ENCODE data around the gene C1orf226. TPM values are rescaled to one million over a fixed set of nuclear protein-coding genes. Genes with fewer than 3 reads are reported as not detected.
"Not testable (repeated sequence)": the region's sequence is repeated elsewhere in the genome, so short reads cannot be mapped to it uniquely, and the experiment has no call there.

C1orf226 gene, protein sequence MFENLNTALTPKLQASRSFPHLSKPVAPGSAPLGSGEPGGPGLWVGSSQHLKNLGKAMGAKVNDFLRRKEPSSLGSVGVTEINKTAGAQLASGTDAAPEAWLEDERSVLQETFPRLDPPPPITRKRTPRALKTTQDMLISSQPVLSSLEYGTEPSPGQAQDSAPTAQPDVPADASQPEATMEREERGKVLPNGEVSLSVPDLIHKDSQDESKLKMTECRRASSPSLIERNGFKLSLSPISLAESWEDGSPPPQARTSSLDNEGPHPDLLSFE
- under 1 TPM; 0.12 to 0.17 TPM for total RNA-seq

- H3K4me3 Mint-ChIP-seq = no peak within 1 kb of the TSS
- CTCF ChIA-PET = interaction anchor here (1.3 kb wide), 1 partner anchor 24 kb away, joined by 3 read pairs; no protein-coding TSS in a partner anchor
Observed at GRCh38 chr1:162381383-162381782, at the start of gene C1orf226. Gene C1orf226, plus strand, starts transcription at chr1:162381728. Its CDS starts 174 bp downstream, at chr1:162381902.

GRCh38 chr1:162333991-162334390, 47.5 kb upstream of the C1orf226 start:
- CTCF ChIA-PET = no interaction called here
- H3K36me3 Mint-ChIP-seq (ENCODE audit: low read depth) = no peaks in the 10 kb centered on the region
- H3K9me3 Mint-ChIP-seq = no peaks in the 10 kb centered on the region
- intact Hi-C loops (cut with micrococcal nuclease) = no loop called here
- H3K4me1 Mint-ChIP-seq (ENCODE audit: low read depth) = no peaks in the 10 kb centered on the region
- H3K4me3 Mint-ChIP-seq = no peak overlapping the region
- H3K27me3 Mint-ChIP-seq (ENCODE audit: low read depth) = no peaks in the 10 kb centered on the region
- DNase-seq = no peak
- no peak overlapping the region for H3K27ac Mint-ChIP-seq

More at GRCh38 chr1:162381383-162381782, at the start of gene C1orf226:
- Mint-ChIP-seq H3K36me3 (ENCODE audit: low read depth) (no peaks in the 10 kb centered on the region), H3K4me1 (ENCODE audit: low read depth) (no peaks in the 10 kb centered on the region), H3K27me3 (ENCODE audit: low read depth) (no peaks in the 10 kb centered on the region), H3K27ac (no peak within 1 kb of the TSS), H3K9me3 (no peaks in the 10 kb centered on the region)
- intact Hi-C loops (cut with micrococcal nuclease) = no loop called here
- DNase-seq = no peak

- no peak overlapping the region for H3K4me3 Mint-ChIP-seq
- H3K27ac Mint-ChIP-seq = no peak overlapping the region
- no peaks in the 10 kb centered on the region for H3K9me3 Mint-ChIP-seq
- no peaks in the 10 kb centered on the region for H3K27me3 Mint-ChIP-seq (ENCODE audit: low read depth)
- CTCF ChIA-PET = interaction anchor here (0.8 kb wide), 1 partner anchor 10 kb away, joined by 3 read pairs; no protein-coding TSS in a partner anchor
- H3K4me1 Mint-ChIP-seq (ENCODE audit: low read depth) = no peaks in the 10 kb centered on the region
- H3K36me3 Mint-ChIP-seq (ENCODE audit: low read depth) = no peaks in the 10 kb centered on the region
- no peak for DNase-seq
- intact Hi-C loops (cut with micrococcal nuclease) = no loop called here
Observed at GRCh38 chr1:162335126-162335525, 46.4 kb upstream of the C1orf226 start.

DNA sequence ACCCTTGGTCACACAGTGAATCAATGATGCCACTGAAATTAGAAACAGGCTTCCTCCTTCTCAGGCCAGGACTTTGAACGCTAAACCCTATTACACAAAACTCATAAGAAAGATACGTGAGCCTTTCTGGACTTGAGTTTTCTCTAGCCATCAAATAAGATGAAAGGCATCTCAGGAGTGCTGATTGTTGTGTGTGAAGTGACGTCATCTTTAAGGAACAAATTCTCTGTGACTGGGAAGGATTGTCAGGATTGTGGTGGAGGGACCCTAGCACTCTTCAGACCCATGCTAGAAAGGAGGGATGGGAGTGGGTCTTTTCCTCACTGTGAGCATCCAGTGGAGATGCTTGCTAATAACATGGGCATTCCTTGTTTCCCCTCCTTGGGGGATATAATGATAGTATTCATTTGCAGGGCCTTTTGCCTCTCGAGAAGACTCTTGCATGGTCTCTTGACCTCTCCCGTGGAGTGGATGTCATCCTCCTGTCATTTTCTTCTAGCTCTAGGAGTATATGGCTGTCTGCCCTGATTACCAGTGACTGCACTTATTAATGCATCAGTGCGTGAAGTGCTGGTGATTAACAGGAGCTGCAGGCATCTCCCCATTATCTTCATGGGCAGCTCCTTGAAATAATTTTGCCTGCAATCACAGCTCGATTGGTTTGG, 44.8 kb upstream of the C1orf226 start:
- H3K27me3 Mint-ChIP-seq (ENCODE audit: low read depth) = peaks cover 2% of the 10 kb centered on the region
- no peak for DNase-seq
- no peaks in the 10 kb centered on the region for H3K36me3 Mint-ChIP-seq (ENCODE audit: low read depth)
- no peaks in the 10 kb centered on the region for H3K4me1 Mint-ChIP-seq (ENCODE audit: low read depth)
- CTCF ChIA-PET = no interaction called here
- H3K4me3 Mint-ChIP-seq = no peak overlapping the region
- intact Hi-C loops (cut with micrococcal nuclease) = no loop called here
- H3K9me3 Mint-ChIP-seq = no peaks in the 10 kb centered on the region
- no peak overlapping the region for H3K27ac Mint-ChIP-seq

DNA sequence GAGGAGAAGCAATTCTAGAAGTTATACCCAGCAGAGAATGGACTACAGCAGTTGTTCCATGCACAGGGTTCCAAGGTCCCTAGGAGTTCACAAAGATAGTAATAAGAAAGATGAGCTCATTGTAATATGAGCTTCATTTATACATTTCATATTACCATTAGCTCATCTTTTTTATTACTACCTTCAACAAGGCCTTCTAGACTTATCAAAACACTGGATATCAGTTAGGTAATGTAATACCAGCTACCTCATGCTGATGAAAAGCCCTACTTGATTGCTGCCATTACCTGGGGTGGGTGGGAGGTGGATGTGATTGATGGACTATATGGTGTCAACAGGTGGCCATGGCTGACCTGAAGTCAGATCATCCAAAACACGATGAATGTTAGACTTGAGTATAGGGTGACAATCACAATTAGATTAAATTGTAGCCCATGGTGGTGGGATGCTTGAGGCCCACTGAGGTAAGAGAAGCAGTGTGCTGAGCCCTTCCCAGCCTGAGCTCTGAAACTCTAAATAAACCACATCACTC, 39.0 kb upstream of the C1orf226 start:
- H3K4me3 Mint-ChIP-seq = no peak overlapping the region
- H3K36me3 Mint-ChIP-seq (ENCODE audit: low read depth) = no peaks in the 10 kb centered on the region
- DNase-seq = no peak
- no peak overlapping the region for H3K27ac Mint-ChIP-seq
- intact Hi-C loops (cut with micrococcal nuclease) = no loop called here
- CTCF ChIA-PET = interaction anchor here (0.6 kb wide), 2 partner anchors 102 to 972 kb away, joined by 3 read pairs; no protein-coding TSS in a partner anchor
- peaks cover 2% of the 10 kb centered on the region for H3K27me3 Mint-ChIP-seq (ENCODE audit: low read depth)
- H3K4me1 Mint-ChIP-seq (ENCODE audit: low read depth) = no peaks in the 10 kb centered on the region
- H3K9me3 Mint-ChIP-seq = no peaks in the 10 kb centered on the region

GRCh38 chr1:162343470-162343869, 38.1 kb upstream of the C1orf226 start:
- Mint-ChIP-seq H3K36me3 (ENCODE audit: low read depth) (no peaks in the 10 kb centered on the region), H3K4me3 (no peak overlapping the region), H3K27me3 (ENCODE audit: low read depth) (peaks cover 2% of the 10 kb centered on the region), H3K27ac (no peak overlapping the region), H3K9me3 (no peaks in the 10 kb centered on the region), H3K4me1 (ENCODE audit: low read depth) (no peaks in the 10 kb centered on the region)
- no peak for DNase-seq
- CTCF ChIA-PET = no interaction called here
- intact Hi-C loops (cut with micrococcal nuclease) = no loop called here

DNA sequence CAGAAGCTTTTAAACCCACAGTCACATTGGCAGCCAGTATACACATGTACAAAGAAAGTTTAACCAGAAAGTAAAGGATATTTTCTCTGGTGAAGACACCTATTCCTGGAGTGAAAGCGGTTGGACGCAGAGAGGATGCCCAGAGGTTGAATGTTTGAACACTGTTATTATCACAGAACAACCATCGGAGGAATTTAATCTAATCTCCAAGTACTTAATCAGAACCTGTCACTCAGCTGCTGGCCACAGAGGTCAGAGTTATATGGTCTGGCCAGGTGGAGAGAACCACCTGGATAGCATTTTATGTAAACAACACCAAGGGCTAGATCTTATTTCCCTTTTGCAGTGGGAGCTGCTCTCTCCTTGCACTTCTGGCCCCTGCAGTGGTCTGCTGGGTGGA, 34.2 kb upstream of the C1orf226 start:
- Mint-ChIP-seq H3K27ac (no peak overlapping the region), H3K4me3 (no peak overlapping the region), H3K36me3 (ENCODE audit: low read depth) (no peaks in the 10 kb centered on the region), H3K9me3 (no peaks in the 10 kb centered on the region), H3K4me1 (ENCODE audit: low read depth) (no peaks in the 10 kb centered on the region), H3K27me3 (ENCODE audit: low read depth) (peaks cover 2% of the 10 kb centered on the region)
- intact Hi-C loops (cut with micrococcal nuclease) = no loop called here
- DNase-seq = no peak
- CTCF ChIA-PET = interaction anchor here (0.5 kb wide), 1 partner anchor 72 kb away, joined by 3 read pairs; no protein-coding TSS in a partner anchor

DNA sequence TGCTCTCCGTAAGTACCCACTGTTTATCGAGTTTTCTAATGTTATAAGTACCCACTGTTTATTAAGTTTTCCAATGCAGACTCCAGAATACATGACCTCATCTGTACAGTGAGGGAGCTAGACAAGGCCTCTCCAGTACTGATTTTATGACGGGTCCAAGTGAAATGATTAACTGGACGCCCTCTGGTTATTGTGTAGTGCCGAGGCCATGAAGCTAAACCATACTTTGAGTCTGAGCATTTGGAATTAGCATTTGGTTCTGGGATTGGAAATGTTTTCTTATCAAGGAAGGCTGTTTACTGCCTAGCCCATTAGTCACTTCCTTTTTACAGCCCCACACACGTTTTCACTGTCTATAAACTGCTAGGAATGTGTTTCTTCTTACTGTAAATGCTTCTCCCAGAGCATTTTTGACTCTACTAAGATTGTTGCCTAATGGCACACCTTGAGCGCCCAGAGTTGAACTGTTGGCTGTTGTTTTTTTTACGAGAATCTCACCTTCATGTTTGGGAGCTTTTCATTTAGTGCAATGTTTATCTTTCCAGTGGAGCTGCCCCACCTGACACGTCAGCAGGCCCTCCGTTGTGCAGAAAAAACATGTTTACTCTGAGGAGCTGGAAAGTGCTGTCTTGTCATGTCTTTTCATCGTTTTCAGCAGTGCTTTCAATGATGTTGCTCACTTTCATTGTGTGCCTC, 31.7 kb upstream of the C1orf226 start:
- Mint-ChIP-seq H3K36me3 (ENCODE audit: low read depth) (no peaks in the 10 kb centered on the region), H3K4me1 (ENCODE audit: low read depth) (no peaks in the 10 kb centered on the region), H3K27me3 (ENCODE audit: low read depth) (peaks cover 2% of the 10 kb centered on the region), H3K27ac (no peak overlapping the region), H3K9me3 (no peaks in the 10 kb centered on the region), H3K4me3 (no peak overlapping the region)
- CTCF ChIA-PET = no interaction called here
- no peak for DNase-seq
- intact Hi-C loops (cut with micrococcal nuclease) = no loop called here

- intact Hi-C loops (cut with micrococcal nuclease) = no loop called here
- no peaks in the 10 kb centered on the region for H3K9me3 Mint-ChIP-seq
- no peak for DNase-seq
- H3K27me3 Mint-ChIP-seq (ENCODE audit: low read depth) = peaks cover 2% of the 10 kb centered on the region
- no peaks in the 10 kb centered on the region for H3K4me1 Mint-ChIP-seq (ENCODE audit: low read depth)
- H3K4me3 Mint-ChIP-seq = no peak overlapping the region
- H3K36me3 Mint-ChIP-seq (ENCODE audit: low read depth) = no peaks in the 10 kb centered on the region
- CTCF ChIA-PET = interaction anchor here (1.1 kb wide), 2 partner anchors 40 to 497 kb away, joined by 3 read pairs; no protein-coding TSS in a partner anchor
- H3K27ac Mint-ChIP-seq = no peak overlapping the region
Observed at GRCh38 chr1:162351246-162351842, 30.2 kb upstream of the C1orf226 start.

GRCh38 chr1:162351874-162352273, 29.7 kb upstream of the C1orf226 start:
- H3K4me1 Mint-ChIP-seq (ENCODE audit: low read depth); DNase-seq; H3K9me3 Mint-ChIP-seq; H3K27me3 Mint-ChIP-seq (ENCODE audit: low read depth); H3K36me3 Mint-ChIP-seq (ENCODE audit: low read depth); H3K4me3 Mint-ChIP-seq; H3K27ac Mint-ChIP-seq; intact Hi-C loops (cut with micrococcal nuclease): not testable (repeated sequence)
- CTCF ChIA-PET = interaction anchor here (1.1 kb wide), 2 partner anchors 40 to 497 kb away, joined by 3 read pairs; no protein-coding TSS in a partner anchor

- Mint-ChIP-seq H3K4me3 (no peak overlapping the region), H3K4me1 (ENCODE audit: low read depth) (no peaks in the 10 kb centered on the region), H3K27me3 (ENCODE audit: low read depth) (peaks cover 2% of the 10 kb centered on the region), H3K9me3 (no peaks in the 10 kb centered on the region), H3K36me3 (ENCODE audit: low read depth) (no peaks in the 10 kb centered on the region), H3K27ac (no peak overlapping the region)
- intact Hi-C loops (cut with micrococcal nuclease) = no loop called here
- no peak for DNase-seq
- CTCF ChIA-PET = no interaction called here
Observed at GRCh38 chr1:162353078-162353477, 28.4 kb upstream of the C1orf226 start.

DNA sequence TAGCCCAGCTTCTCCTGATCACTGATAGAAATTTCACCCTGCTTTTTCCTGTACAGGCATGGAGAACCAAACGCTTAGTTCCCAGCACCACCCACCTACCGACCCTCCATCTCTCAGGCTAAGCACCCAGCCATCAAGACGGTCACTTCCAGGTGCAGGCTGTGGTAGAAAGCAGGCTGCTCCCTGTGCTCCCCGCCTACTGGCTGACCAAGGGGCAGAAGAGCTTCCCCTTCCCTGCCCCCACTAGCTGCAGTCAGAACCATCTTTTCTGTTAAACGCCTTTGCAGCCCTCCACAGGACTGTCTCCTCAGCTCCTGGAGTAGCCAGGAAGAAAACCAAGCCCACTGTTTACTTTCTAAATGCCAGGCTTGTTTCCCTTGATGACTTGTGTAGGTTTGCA, 27.8 kb upstream of the C1orf226 start:
- DNase-seq = no peak
- CTCF ChIA-PET = interaction anchor here (0.7 kb wide), 1 partner anchor 136 kb away, joined by 3 read pairs; no protein-coding TSS in a partner anchor
- H3K36me3 Mint-ChIP-seq (ENCODE audit: low read depth) = no peaks in the 10 kb centered on the region
- H3K27ac Mint-ChIP-seq = no peak overlapping the region
- H3K27me3 Mint-ChIP-seq (ENCODE audit: low read depth) = peaks cover 2% of the 10 kb centered on the region
- intact Hi-C loops (cut with micrococcal nuclease) = no loop called here
- no peak overlapping the region for H3K4me3 Mint-ChIP-seq
- H3K9me3 Mint-ChIP-seq = no peaks in the 10 kb centered on the region
- no peaks in the 10 kb centered on the region for H3K4me1 Mint-ChIP-seq (ENCODE audit: low read depth)

Measured in activated naive CD4-positive, alpha-beta T cell treated with anti-CD3 and anti-CD28 coated beads for 36 hours (primary cell).